HEK293 (cell line): ENCODE data around the gene AP5S1.

Source experiments
- BCL6B ChIP-seq: fragments of 450-650 bp; formaldehyde crosslinking; IDR thresholded peaks from 2 replicates; pipeline ENCODE4 v1.5.1; 2017; ENCODE audit warnings: missing biosample characterization, missing genetic modification characterization
- GFI1B ChIP-seq: fragments of 450-650 bp; formaldehyde crosslinking; IDR thresholded peaks from 2 replicates; pipeline ENCODE4 v1.5.1; 2016; ENCODE audit warnings: missing biosample characterization, missing genetic modification characterization
- HOXD13 ChIP-seq: sonication (generic); formaldehyde crosslinking; IDR thresholded peaks from 2 replicates; pipeline ENCODE4 v1.8.0; 2022; ENCODE audit warnings: missing genetic modification reagents, borderline replicate concordance
- PATZ1 ChIP-seq: fragments of 450-650 bp; formaldehyde crosslinking; IDR thresholded peaks from 2 replicates; pipeline ENCODE4 v1.5.1; 2016; ENCODE audit warnings: missing biosample characterization, missing genetic modification characterization
- PBX3 ChIP-seq: sonication (generic); formaldehyde crosslinking; IDR thresholded peaks from 2 replicates; pipeline ENCODE4 v1.8.1; 2022; ENCODE audit warnings: mild to moderate bottlenecking, moderate library complexity, missing genetic modification reagents
- PRDM2 ChIP-seq: fragments of 450-650 bp; formaldehyde crosslinking; IDR thresholded peaks from 2 replicates; pipeline ENCODE4 v1.5.1; 2016; ENCODE audit warnings: missing biosample characterization, missing genetic modification characterization, borderline replicate concordance
- SP7 ChIP-seq: fragments of 450-650 bp; formaldehyde crosslinking; IDR thresholded peaks from 2 replicates; pipeline ENCODE4 v1.5.1; 2016; ENCODE audit warnings: missing biosample characterization, missing genetic modification characterization
- TRIM28 ChIP-seq: IDR thresholded peaks from 2 replicates; pipeline ENCODE4 v1.6.1; 2011; ENCODE audit warnings: low read length, control low read depth, borderline replicate concordance
- WT1 ChIP-seq: fragments of 450-650 bp; formaldehyde crosslinking; IDR thresholded peaks from 2 replicates; pipeline ENCODE4 v1.5.1; 2016; ENCODE audit warnings: missing biosample characterization, missing genetic modification characterization
- ZBTB44 ChIP-seq: fragments of 450-650 bp; IDR thresholded peaks from 2 replicates; pipeline ENCODE4 v1.5.1; 2018; ENCODE audit warnings: missing biosample characterization, mild to moderate bottlenecking, missing genetic modification characterization
- ZBTB48 ChIP-seq: fragments of 450-650 bp; formaldehyde crosslinking; IDR thresholded peaks from 2 replicates; pipeline ENCODE4 v1.5.1; 2016; ENCODE audit warnings: missing biosample characterization, missing genetic modification characterization
- ZBTB7A ChIP-seq: fragments of 450-650 bp; formaldehyde crosslinking; IDR thresholded peaks from 2 replicates; pipeline ENCODE4 v1.5.1; 2016; ENCODE audit warnings: low read depth, missing biosample characterization, missing genetic modification characterization
- ZIC2 ChIP-seq: fragments of 450-650 bp; formaldehyde crosslinking; IDR thresholded peaks from 2 replicates; pipeline ENCODE4 v1.5.1; 2016; ENCODE audit warnings: missing biosample characterization, missing genetic modification characterization
- ZNF132 ChIP-seq: fragments of 450-650 bp; formaldehyde crosslinking; IDR thresholded peaks from 2 replicates; pipeline ENCODE4 v1.5.1; 2017; ENCODE audit warnings: missing biosample characterization, missing genetic modification characterization, borderline replicate concordance
- ZNF138 ChIP-seq: fragments of 450-650 bp; formaldehyde crosslinking; IDR thresholded peaks from 2 replicates; pipeline ENCODE4 v1.5.1; 2016; ENCODE audit warnings: missing biosample characterization, missing genetic modification characterization, borderline replicate concordance
- ZNF324 ChIP-seq: fragments of 450-650 bp; formaldehyde crosslinking; IDR thresholded peaks from 2 replicates; pipeline ENCODE4 v1.5.1; 2016; ENCODE audit warnings: missing biosample characterization, missing genetic modification characterization
- ZNF350 ChIP-seq: fragments of 450-650 bp; formaldehyde crosslinking; IDR thresholded peaks from 2 replicates; pipeline ENCODE4 v1.5.0; 2017; ENCODE audit warnings: missing biosample characterization, mild to moderate bottlenecking, missing genetic modification characterization
- ZNF37A ChIP-seq: fragments of 450-650 bp; IDR thresholded peaks from 2 replicates; pipeline ENCODE4 v1.5.1; 2018; ENCODE audit warnings: missing biosample characterization, missing genetic modification characterization
- ZNF514 ChIP-seq: fragments of 450-650 bp; formaldehyde crosslinking; IDR thresholded peaks from 2 replicates; pipeline ENCODE4 v1.5.1; 2016; ENCODE audit warnings: missing biosample characterization, missing genetic modification characterization
- ZNF521 ChIP-seq: fragments of 450-650 bp; formaldehyde crosslinking; IDR thresholded peaks from 2 replicates; pipeline ENCODE4 v1.5.1; 2017; ENCODE audit warnings: missing biosample characterization, mild to moderate bottlenecking, missing genetic modification characterization
- ZNF529 ChIP-seq: fragments of 450-650 bp; formaldehyde crosslinking; IDR thresholded peaks from 2 replicates; pipeline ENCODE4 v1.5.1; 2017; ENCODE audit warnings: missing genetic modification characterization, missing biosample characterization; ENCODE audit not compliant: insufficient replicate concordance
- ZNF571 ChIP-seq: fragments of 450-650 bp; formaldehyde crosslinking; IDR thresholded peaks from 2 replicates; pipeline ENCODE4 v1.5.0; 2017; ENCODE audit warnings: missing biosample characterization, missing genetic modification characterization
- ZNF596 ChIP-seq: fragments of 450-650 bp; IDR thresholded peaks from 2 replicates; pipeline ENCODE4 v1.5.0; 2018; ENCODE audit warnings: missing biosample characterization, mild to moderate bottlenecking, missing genetic modification characterization, moderate library complexity
- ZNF600 ChIP-seq: fragments of 450-650 bp; formaldehyde crosslinking; IDR thresholded peaks from 2 replicates; pipeline ENCODE4 v1.5.1; 2016; ENCODE audit warnings: missing biosample characterization, missing genetic modification characterization
- ZNF626 ChIP-seq: fragments of 450-650 bp; sonication (Bioruptor Pico); formaldehyde crosslinking; IDR thresholded peaks from 2 replicates; pipeline ENCODE4 v1.5.1; 2018; ENCODE audit warnings: missing biosample characterization, missing genetic modification characterization, inconsistent platforms
- ZNF670 ChIP-seq: fragments of 450-650 bp; formaldehyde crosslinking; IDR thresholded peaks from 2 replicates; pipeline ENCODE4 v1.5.1; 2016; ENCODE audit warnings: missing biosample characterization, missing genetic modification characterization, low read depth
- ZNF707 ChIP-seq: fragments of 450-650 bp; formaldehyde crosslinking; IDR thresholded peaks from 2 replicates; pipeline ENCODE4 v1.5.1; 2016; ENCODE audit warnings: missing biosample characterization, missing genetic modification characterization
- ZNF791 ChIP-seq: fragments of 450-650 bp; formaldehyde crosslinking; IDR thresholded peaks from 2 replicates; pipeline ENCODE4 v1.5.1; 2016; ENCODE audit warnings: missing biosample characterization, missing genetic modification characterization
- ZNF830 ChIP-seq: fragments of 450-650 bp; IDR thresholded peaks from 2 replicates; pipeline ENCODE4 v1.5.0; 2018; ENCODE audit warnings: missing biosample characterization, missing genetic modification characterization, low read depth, mild to moderate bottlenecking, moderate library complexity

The AP5S1 gene

GRCh38 chr20:3846740-3847428 lies 26.5 kb downstream of the AP5S1 start, which contains the start of gene MAVS (continued):
- TF ChIP-seq PBX3, result peak; percentile 47; the same call in 1 of the 2 replicates
- TF ChIP-seq ZNF830 (tag by site-specific recombination), result no peak
- peak; percentile 87 for TF ChIP-seq ZBTB7A
- TF ChIP-seq TRIM28, result no peak
- no peak for TF ChIP-seq ZNF626 (tag by site-specific recombination)
- no peak for TF ChIP-seq ZNF514 (tag by site-specific recombination)
- TF ChIP-seq WT1 (tag by site-specific recombination), result peak; percentile 18; the same call in 1 of the 2 replicates
- peak; percentile 60 for TF ChIP-seq ZNF600
- TF ChIP-seq BCL6B (tag by site-specific recombination), result no peak
- no peak for TF ChIP-seq PRDM2
- TF ChIP-seq ZBTB48 (tag by site-specific recombination), result peak; percentile 71
- no peak for TF ChIP-seq ZNF707 (tag by site-specific recombination)
- peak; percentile 77 for TF ChIP-seq PATZ1 (tag by site-specific recombination)
- TF ChIP-seq ZNF529 (tag by site-specific recombination), result no peak
- peak; percentile 46; the same call in 1 of the 2 replicates for TF ChIP-seq ZNF324 (tag by site-specific recombination)
- TF ChIP-seq SP7, result peak; percentile 59; the same call in 1 of the 2 replicates
- TF ChIP-seq ZNF37A, result no peak
- peak; percentile 81 for TF ChIP-seq ZIC2 (tag by site-specific recombination)
- TF ChIP-seq ZNF571 (tag by site-specific recombination), result no peak
- TF ChIP-seq ZNF791 (tag by site-specific recombination), result no peak
- TF ChIP-seq ZNF670 (tag by site-specific recombination), result no peak
- TF ChIP-seq ZNF132 (tag by site-specific recombination), result no peak
- no peak for TF ChIP-seq ZNF521
- TF ChIP-seq ZNF350 (tag by site-specific recombination), result no peak
- no peak for TF ChIP-seq ZBTB44 (tag by site-specific recombination)
- TF ChIP-seq GFI1B, result no peak
- TF ChIP-seq HOXD13 (CRISPR knock-in tag), result no peak
- no peak for TF ChIP-seq ZNF138 (tag by site-specific recombination)
- TF ChIP-seq ZNF596, result no peak
